Measurements from ENCODE around the gene PXMP4.

PXMP4 gene

GRCh38 chr20:33676121-33676520 lies 44.0 kb downstream of the PXMP4 start:
- Histone ChIP-seq H3K4me3 (ENCODE audit: low read length in 2 of 2) (no peak overlapping the region), H3K36me3 (replicated peaks in 1 of 2; ENCODE audit: control insufficient read depth in 2 of 2, insufficient read depth in 2 of 2, low read length in 2 of 2) (peaks cover 39 to 63% of the 10 kb centered on the region in 2 donors), H4K91ac (ENCODE audit: low read depth, low read length, poor library complexity) (no peak overlapping the region), H3K4me2 (ENCODE audit: insufficient read depth, low read length, poor library complexity, severe bottlenecking) (no peak overlapping the region), H2BK15ac (ENCODE audit: low read length) (no peak overlapping the region), H3K18ac (ENCODE audit: low read length) (no peak overlapping the region), H3K27me3 (ENCODE audit: control insufficient read depth in 3 of 3, insufficient read depth in 3 of 3, low read depth in 1 of 3, low read length in 3 of 3) (no peaks in the 10 kb centered on the region), H3K79me1 (ENCODE audit: low read depth, low read length) (peaks cover 9% of the 10 kb centered on the region), H3K4ac (ENCODE audit: low read length) (no peak overlapping the region), H2AK5ac (ENCODE audit: low read depth, low read length) (no peak overlapping the region), H2BK5ac (ENCODE audit: low read length) (no peak overlapping the region), H2BK12ac (ENCODE audit: low read length) (no peak overlapping the region), H2BK120ac (ENCODE audit: low read depth, low read length) (no peak overlapping the region), H4K8ac (ENCODE audit: low read depth, low read length) (no peak overlapping the region), H3K27ac (replicated peaks; ENCODE audit: low read length) (no peak overlapping the region), H3K14ac (ENCODE audit: low read length) (no peak overlapping the region), H3K9me3 (replicated peaks in 1 of 2; ENCODE audit: control insufficient read depth in 2 of 2, insufficient read depth in 1 of 2, low read depth in 1 of 2, low read length in 2 of 2) (peaks cover 0 to 7% of the 10 kb centered on the region in 2 donors), H3K9ac (ENCODE audit: low read depth, low read length, poor library complexity) (no peak overlapping the region), H3K4me1 (ENCODE audit: control insufficient read depth in 2 of 2, insufficient read depth in 1 of 2, low read depth in 1 of 2, low read length in 2 of 2) (peaks cover 26 to 29% of the 10 kb centered on the region in 2 donors), H2AFZ (ENCODE audit: low read length) (no peak overlapping the region), H3K23ac (ENCODE audit: low read depth, low read length, poor library complexity) (no peak overlapping the region)
- DNase-seq (ENCODE audit: low spot score) = no peak
- no CpG with 5 or more reads among the region's 11 CpGs for WGBS, 2 donors (ENCODE audit: extremely low coverage in 2 of 2, insufficient read length in 2 of 2, insufficient replicate concordance in 1 of 2)

GRCh38 chr20:33675136-33675959 lies 44.8 kb downstream of the PXMP4 start:
- H3K27me3 ChIP-seq (ENCODE audit: control insufficient read depth in 3 of 3, insufficient read depth in 3 of 3, low read depth in 1 of 3, low read length in 3 of 3) = no peaks in the 10 kb centered on the region
- peak overlapping the region; percentile 94 for H3K4me2 ChIP-seq (ENCODE audit: insufficient read depth, low read length, poor library complexity, severe bottlenecking)
- H2BK120ac ChIP-seq (ENCODE audit: low read depth, low read length) = no peak overlapping the region
- no peak overlapping the region for H3K18ac ChIP-seq (ENCODE audit: low read length)
- no peak overlapping the region for H2BK5ac ChIP-seq (ENCODE audit: low read length)
- H4K91ac ChIP-seq (ENCODE audit: low read depth, low read length, poor library complexity) = no peak overlapping the region
- H3K9me3 ChIP-seq (replicated peaks in 1 of 2; ENCODE audit: control insufficient read depth in 2 of 2, insufficient read depth in 1 of 2, low read depth in 1 of 2, low read length in 2 of 2) = peaks cover 0 to 7% of the 10 kb centered on the region in 2 donors
- H3K23ac ChIP-seq (ENCODE audit: low read depth, low read length, poor library complexity) = no peak overlapping the region
- peaks cover 26 to 29% of the 10 kb centered on the region in 2 donors for H3K4me1 ChIP-seq (ENCODE audit: control insufficient read depth in 2 of 2, insufficient read depth in 1 of 2, low read depth in 1 of 2, low read length in 2 of 2)
- DNase-seq (ENCODE audit: low spot score) = no peak
- no CpG with 5 or more reads among the region's 16 CpGs for WGBS, 2 donors (ENCODE audit: extremely low coverage in 2 of 2, insufficient read length in 2 of 2, insufficient replicate concordance in 1 of 2)
- no peak overlapping the region for H3K14ac ChIP-seq (ENCODE audit: low read length)
- H2BK12ac ChIP-seq (ENCODE audit: low read length) = no peak overlapping the region
- H3K4ac ChIP-seq (ENCODE audit: low read length) = no peak overlapping the region
- H3K79me1 ChIP-seq (ENCODE audit: low read depth, low read length) = peaks cover 9% of the 10 kb centered on the region
- H3K9ac ChIP-seq (ENCODE audit: low read depth, low read length, poor library complexity) = no peak overlapping the region
- peak overlapping the region; percentile 94 for H2AFZ ChIP-seq (ENCODE audit: low read length)
- H3K4me3 ChIP-seq (ENCODE audit: low read length in 2 of 2) = peak overlapping the region; percentile 62 to 79
- H2AK5ac ChIP-seq (ENCODE audit: low read depth, low read length) = no peak overlapping the region
- no peak overlapping the region for H2BK15ac ChIP-seq (ENCODE audit: low read length)
- no peak overlapping the region for H4K8ac ChIP-seq (ENCODE audit: low read depth, low read length)
- H3K36me3 ChIP-seq (replicated peaks in 1 of 2; ENCODE audit: control insufficient read depth in 2 of 2, insufficient read depth in 2 of 2, low read length in 2 of 2) = peaks cover 35 to 63% of the 10 kb centered on the region in 2 donors
- no peak overlapping the region for H3K27ac ChIP-seq (replicated peaks; ENCODE audit: low read length)

- peak within 1 kb of the TSS; percentile 70 for H2BK5ac ChIP-seq (ENCODE audit: low read length)
- peak within 1 kb of the TSS; percentile 62 to 84 for H3K4me3 ChIP-seq (ENCODE audit: low read length in 2 of 2)
- H3K23ac ChIP-seq (ENCODE audit: low read depth, low read length, poor library complexity) = peak within 1 kb of the TSS; percentile 44
- peak; percentile 80 for DNase-seq (ENCODE audit: low spot score)
- peaks cover 0 to 7% of the 10 kb centered on the region in 2 donors for H3K9me3 ChIP-seq (replicated peaks in 1 of 2; ENCODE audit: control insufficient read depth in 2 of 2, insufficient read depth in 1 of 2, low read depth in 1 of 2, low read length in 2 of 2)
- H3K9ac ChIP-seq (ENCODE audit: low read depth, low read length, poor library complexity) = peak within 1 kb of the TSS; percentile 93
- H3K18ac ChIP-seq (ENCODE audit: low read length) = peak within 1 kb of the TSS; percentile 93
- H3K36me3 ChIP-seq (replicated peaks in 1 of 2; ENCODE audit: control insufficient read depth in 2 of 2, insufficient read depth in 2 of 2, low read length in 2 of 2) = peaks cover 27 to 54% of the 10 kb centered on the region in 2 donors
- H2AK5ac ChIP-seq (ENCODE audit: low read depth, low read length) = peak within 1 kb of the TSS; percentile 98
- H3K14ac ChIP-seq (ENCODE audit: low read length) = peak within 1 kb of the TSS; percentile 100
- no peak within 1 kb of the TSS for H3K27ac ChIP-seq (replicated peaks; ENCODE audit: low read length)
- H4K8ac ChIP-seq (ENCODE audit: low read depth, low read length) = no peak within 1 kb of the TSS
- peak within 1 kb of the TSS; percentile 90 for H2BK15ac ChIP-seq (ENCODE audit: low read length)
- H3K79me1 ChIP-seq (ENCODE audit: low read depth, low read length) = peaks cover 5% of the 10 kb centered on the region
- H3K4me2 ChIP-seq (ENCODE audit: insufficient read depth, low read length, poor library complexity, severe bottlenecking) = peak within 1 kb of the TSS; percentile 94
- H2AFZ ChIP-seq (ENCODE audit: low read length) = peak within 1 kb of the TSS; percentile 94
- H4K91ac ChIP-seq (ENCODE audit: low read depth, low read length, poor library complexity) = no peak within 1 kb of the TSS
- WGBS, 2 donors (ENCODE audit: extremely low coverage in 2 of 2, insufficient read length in 2 of 2, insufficient replicate concordance in 1 of 2) = no CpG with 5 or more reads among the region's 73 CpGs
- H2BK120ac ChIP-seq (ENCODE audit: low read depth, low read length) = no peak within 1 kb of the TSS
- H3K27me3 ChIP-seq (ENCODE audit: control insufficient read depth in 3 of 3, insufficient read depth in 3 of 3, low read depth in 1 of 3, low read length in 3 of 3) = no peaks in the 10 kb centered on the region
- H2BK12ac ChIP-seq (ENCODE audit: low read length) = no peak within 1 kb of the TSS
- peak within 1 kb of the TSS; percentile 30 for H3K4ac ChIP-seq (ENCODE audit: low read length)
- peaks cover 26 to 29% of the 10 kb centered on the region in 2 donors for H3K4me1 ChIP-seq (ENCODE audit: control insufficient read depth in 2 of 2, insufficient read depth in 1 of 2, low read depth in 1 of 2, low read length in 2 of 2)
Measured at GRCh38 chr20:33674294-33675135, 45.6 kb downstream of the PXMP4 start, which contains the start of gene NECAB3. NECAB3 (minus strand) TSS chr20:33674428; CDS start chr20:33674352, 76 bp downstream.
